Upper lobe of right lung (tissue), 1 donor: ENCODE results near the gene BGLAP. TPM values are rescaled to one million over a fixed set of nuclear protein-coding genes. Genes with fewer than 3 reads are reported as not detected.

Experiments
- ATAC-seq: fragments of 200-7000 bp; cut with Tn5 transposase; one replicate; pipeline ENCODE4 v1.9.1; 2020; ENCODE audit warnings: mild to moderate bottlenecking, moderate library complexity
- DNase-seq: peaks from one replicate; pipeline ENCODE4 v3.0.0-alpha.2; 2020
- H3K27ac ChIP-seq: fragments of 200-600 bp; one replicate; pipeline ENCODE4 v1.8.0; 2022
- H3K27me3 ChIP-seq: fragments of 200-600 bp; one replicate; pipeline ENCODE4 v1.8.0; 2022; ENCODE audit warnings: mild to moderate bottlenecking
- H3K36me3 ChIP-seq: fragments of 200-600 bp; one replicate; pipeline ENCODE4 v1.8.0; 2022
- H3K4me1 ChIP-seq: fragments of 200-600 bp; one replicate; pipeline ENCODE4 v1.8.0; 2022
- H3K4me3 ChIP-seq: fragments of 200-600 bp; one replicate; pipeline ENCODE4 v1.8.0; 2022; ENCODE audit warnings: mild to moderate bottlenecking
- H3K9me3 ChIP-seq: fragments of 200-600 bp; one replicate; pipeline ENCODE4 v1.8.0; 2022
- CTCF ChIP-seq: fragments of 200-600 bp; IDR thresholded peaks from one replicate; pipeline ENCODE4 v1.8.0; 2022; ENCODE audit warnings: antibody characterized with exemption
- intact Hi-C: fragments of 100-400 bp; cut with DNase I; formaldehyde crosslinking; loops from one replicate; pipeline ENCODE4 v1.11.0; 2022
- total RNA-seq: library from RNA; stranded (reverse); fragmentation: NEBNext Ultra II Directional; extraction: Animal tissue kit (Norgen Biotek cat#: 25700); gene quantifications from one replicate; pipeline ENCODE4 v1.2.1, GENCODE V29; 2021
- donor health status: DM: no; HTN: yes; CAD: no; lungs with severe emphysema.

The BGLAP gene
- total RNA-seq, 1 donor from 2014 or later = 2.4 TPM

GRCh38 chr1:156245451-156246232 is 3.7 kb downstream of the BGLAP start:
- ATAC-seq = peak; percentile 43
- no peak for TF ChIP-seq CTCF
- H3K9me3 ChIP-seq = no peaks in the 10 kb centered on the region
- peaks cover 10% of the 10 kb centered on the region for H3K27me3 ChIP-seq
- peaks cover 21% of the 10 kb centered on the region for H3K4me1 ChIP-seq
- H3K36me3 ChIP-seq = peaks cover 23% of the 10 kb centered on the region
- peak overlapping the region; percentile 34 for H3K4me3 ChIP-seq
- intact Hi-C loops = no loop called here
- no peak overlapping the region for H3K27ac ChIP-seq
- peak; percentile 73 for DNase-seq

- TF ChIP-seq CTCF = no peak
- no peaks in the 10 kb centered on the region for H3K9me3 ChIP-seq
- peaks cover 23% of the 10 kb centered on the region for H3K36me3 ChIP-seq
- intact Hi-C loops = no loop called here
- peaks cover 21% of the 10 kb centered on the region for H3K4me1 ChIP-seq
- no peak overlapping the region for H3K27ac ChIP-seq
- no peak for DNase-seq
- H3K27me3 ChIP-seq = peaks cover 10% of the 10 kb centered on the region
- ATAC-seq = no peak
- no peak overlapping the region for H3K4me3 ChIP-seq
Observed at GRCh38 chr1:156246241-156246780, 4.3 kb downstream of the BGLAP start.

- peak; percentile 56 for ATAC-seq
- peak; percentile 77 for DNase-seq
- intact Hi-C loops = no loop called here
Observed at GRCh38 chr1:156246781-156247459, 4.9 kb downstream of the BGLAP start.

GRCh38 chr1:156247460-156248322 is 5.7 kb downstream of the BGLAP start, which contains the start of gene PAQR6:
Gene PAQR6 (minus strand): TSS chr1:156248056. CDS start chr1:156246731, 1,325 bp downstream.
- peaks cover 21% of the 10 kb centered on the region for H3K4me1 ChIP-seq
- H3K4me3 ChIP-seq = no peak within 1 kb of the TSS
- peaks cover 36% of the 10 kb centered on the region for H3K36me3 ChIP-seq
- peak; percentile 8 for ATAC-seq
- TF ChIP-seq CTCF = no peak
- no peaks in the 10 kb centered on the region for H3K9me3 ChIP-seq
- no peak for DNase-seq
- H3K27ac ChIP-seq = no peak within 1 kb of the TSS
- intact Hi-C loops = no loop called here
- peaks cover 10% of the 10 kb centered on the region for H3K27me3 ChIP-seq

More at GRCh38 chr1:156246781-156247459, 4.9 kb downstream of the BGLAP start:
- Histone ChIP-seq H3K27ac (no peak overlapping the region), H3K4me3 (no peak overlapping the region), H3K27me3 (peaks cover 10% of the 10 kb centered on the region), H3K4me1 (peaks cover 21% of the 10 kb centered on the region), H3K9me3 (no peaks in the 10 kb centered on the region), H3K36me3 (peaks cover 28% of the 10 kb centered on the region)
- no peak for TF ChIP-seq CTCF

- ATAC-seq (no peak), DNase-seq (no peak)
- intact Hi-C loops = no loop called here
- no peaks in the 10 kb centered on the region for H3K9me3 ChIP-seq
- peaks cover 42% of the 10 kb centered on the region for H3K36me3 ChIP-seq
- H3K27me3 ChIP-seq = peaks cover 10% of the 10 kb centered on the region
- H3K27ac ChIP-seq = no peak overlapping the region
- TF ChIP-seq CTCF = no peak
- H3K4me3 ChIP-seq = no peak overlapping the region
- peaks cover 21% of the 10 kb centered on the region for H3K4me1 ChIP-seq
Observed at GRCh38 chr1:156248323-156248683, 6.3 kb downstream of the BGLAP start.
